OCI-LY7 (cell line): ENCODE results near the gene FREY1. TPM values are rescaled to one million over a fixed set of nuclear protein-coding genes. Genes with fewer than 3 reads are reported as not detected.

Experiments
- BruUV-seq: library from RNA; stranded (reverse); fragments of 400-500 nt; replicated peaks from 2 replicates; lab custom pipeline; 2021; lab: Mats Ljungman, UMichigan
- CTCF ChIA-PET: fragments of 300-600 bp; sonication (Branson Sonifier 250); formaldehyde crosslinking; loops from one replicate; lab custom pipeline; 2022; ENCODE audit warnings: antibody characterized with exemption; ENCODE audit not compliant: unreplicated experiment; lab: Charles Lee
- POLR2A ChIA-PET: fragments of 300-600 bp; sonication (Branson Sonifier 250); formaldehyde crosslinking; loops from one replicate; lab custom pipeline; 2022; ENCODE audit warnings: antibody characterized with exemption; lab: Charles Lee
- DNase-seq: peaks from one replicate; pipeline ENCODE4 v3.0.0-alpha.2; 2015; ENCODE audit warnings: low spot score
- H2AFZ ChIP-seq: fragments of 200-600 bp; sonication (generic), shearing (Covaris generic); 2 replicates; pipeline ENCODE4 v1.6.1; 2014; ENCODE audit warnings: mild to moderate bottlenecking, antibody characterized with exemption, low read length, moderate library complexity
- H3K27ac ChIP-seq: fragments of 200-600 bp; sonication (generic); 2 replicates; pipeline ENCODE4 v1.5.1; 2014; ENCODE audit warnings: mixed run types, low read depth, mild to moderate bottlenecking, moderate library complexity, low read length, inconsistent platforms; ENCODE audit not compliant: poor library complexity, severe bottlenecking
- H3K36me3 ChIP-seq: fragments of 200-600 bp; sonication (generic); 2 replicates; pipeline ENCODE4 v1.6.1; 2014; ENCODE audit warnings: mild to moderate bottlenecking, antibody characterized with exemption, low read length, moderate library complexity, mixed read lengths; ENCODE audit not compliant: insufficient read depth
- H3K4me1 ChIP-seq: fragments of 200-600 bp; sonication (generic); 2 replicates; pipeline ENCODE4 v1.5.1; 2014; ENCODE audit warnings: mild to moderate bottlenecking, low read length; ENCODE audit not compliant: insufficient read depth, poor library complexity, severe bottlenecking
- H3K4me2 ChIP-seq: fragments of 200-600 bp; sonication (generic); 2 replicates; pipeline ENCODE4 v1.6.1; 2014; ENCODE audit warnings: mild to moderate bottlenecking, low read length
- H3K4me3 ChIP-seq: fragments of 200-600 bp; sonication (generic); 2 replicates; pipeline ENCODE4 v1.5.1; 2014; ENCODE audit warnings: mild to moderate bottlenecking, low read depth, low read length; ENCODE audit not compliant: poor library complexity, severe bottlenecking
- H3K79me2 ChIP-seq: fragments of 200-600 bp; sonication (generic); 2 replicates; pipeline ENCODE4 v1.6.1; 2016; ENCODE audit warnings: low read depth, mild to moderate bottlenecking, low read length, moderate library complexity, mixed read lengths; ENCODE audit not compliant: insufficient read depth
- H3K9me2 ChIP-seq: fragments of 200-600 bp; sonication (generic); 2 replicates; pipeline ENCODE4 v1.6.1; 2016; ENCODE audit warnings: mild to moderate bottlenecking, low read length, mixed read lengths; ENCODE audit not compliant: insufficient read depth
- H3K9me3 ChIP-seq: fragments of 200-600 bp; sonication (generic); 2 replicates; pipeline ENCODE4 v1.6.1; 2014; ENCODE audit warnings: mild to moderate bottlenecking, mixed run types, low read length, mixed read lengths
- H4K20me1 ChIP-seq: fragments of 200-600 bp; sonication (generic); 2 replicates; pipeline ENCODE4 v1.6.1; 2014; ENCODE audit warnings: mild to moderate bottlenecking, antibody characterized with exemption, low read length, moderate library complexity, mixed read lengths; ENCODE audit not compliant: insufficient read depth
- CTCF ChIP-seq: fragments of 200-600 bp; sonication (generic); conservative IDR thresholded peaks from 2 replicates; pipeline ENCODE4 v1.5.1; 2014; ENCODE audit warnings: mild to moderate bottlenecking, antibody characterized with exemption, low read length, moderate library complexity, mixed read lengths
- EZH2phosphoT487 ChIP-seq: fragments of 200-600 bp; sonication (generic); IDR thresholded peaks from 2 replicates; pipeline ENCODE4 v1.6.1; 2018; ENCODE audit warnings: low read depth, borderline replicate concordance, mild to moderate bottlenecking, mixed run types, antibody characterized with exemption, low read length, moderate library complexity, mixed read lengths
- intact Hi-C: fragments of 100-400 bp; cut with micrococcal nuclease; formaldehyde crosslinking; loops from one replicate; pipeline ENCODE4 v1.10.0; 2022; ENCODE audit not compliant: unreplicated experiment
- total RNA-seq, 2 experiments: library from RNA; depleted of rRNA in 1 of 2; stranded (reverse); fragments of >200 nt in 1 of 2; shearing (Covaris generic) in 1 of 2; gene quantifications; 2 replicates each; pipeline ENCODE4 v1.2.3, GENCODE V29; 2014 to 2022

FREY1 gene
- total RNA-seq, 2 experiments from 2014 or later, result 3.3 to 3.7 TPM

GRCh38 chr11:45877845-45878244 is 29.2 kb downstream of the FREY1 start:
- Histone ChIP-seq H3K9me2 (no peaks in the 10 kb centered on the region), H3K4me3 (no peak overlapping the region), H3K79me2 (no peaks in the 10 kb centered on the region), H2AFZ (no peak overlapping the region), H4K20me1 (no peaks in the 10 kb centered on the region), H3K9me3 (no peaks in the 10 kb centered on the region), H3K4me1 (no peaks in the 10 kb centered on the region), H3K36me3 (peaks cover 16% of the 10 kb centered on the region; the same call in 1 of the 2 replicates), H3K4me2 (no peak overlapping the region), H3K27ac (no peak overlapping the region)
- ChIA-PET POLR2A (no interaction called here), CTCF (no interaction called here)
- intact Hi-C loops, result no loop called here
- BruUV-seq, result no TSS peak
- TF ChIP-seq CTCF (no peak), EZH2phosphoT487 (no peak)
- DNase-seq, result no peak

GRCh38 chr11:45877221-45877620 is 29.9 kb downstream of the FREY1 start:
- Histone ChIP-seq H3K79me2 (no peaks in the 10 kb centered on the region), H4K20me1 (no peaks in the 10 kb centered on the region), H3K4me3 (no peak overlapping the region), H3K9me3 (no peaks in the 10 kb centered on the region), H3K27ac (no peak overlapping the region), H3K36me3 (peaks cover 18% of the 10 kb centered on the region; the same call in 1 of the 2 replicates), H3K4me1 (no peaks in the 10 kb centered on the region), H3K4me2 (no peak overlapping the region), H3K9me2 (no peaks in the 10 kb centered on the region), H2AFZ (no peak overlapping the region)
- TF ChIP-seq EZH2phosphoT487, result no peak
- TF ChIP-seq CTCF, result no peak
- CTCF ChIA-PET, result no interaction called here
- DNase-seq, result no peak
- intact Hi-C loops, result no loop called here
- no TSS peak for BruUV-seq
- POLR2A ChIA-PET, result no interaction called here

GRCh38 chr11:45876401-45876800 is 30.7 kb downstream of the FREY1 start:
- intact Hi-C loops, result no loop called here
- Histone ChIP-seq H4K20me1 (no peaks in the 10 kb centered on the region), H3K4me2 (no peak overlapping the region), H3K4me3 (no peak overlapping the region), H3K27ac (no peak overlapping the region), H3K79me2 (no peaks in the 10 kb centered on the region), H3K9me3 (no peaks in the 10 kb centered on the region), H3K4me1 (no peaks in the 10 kb centered on the region), H3K9me2 (no peaks in the 10 kb centered on the region), H3K36me3 (peaks cover 27% of the 10 kb centered on the region), H2AFZ (no peak overlapping the region)
- no peak for DNase-seq
- ChIA-PET POLR2A (interaction anchor here (1.0 kb wide), 1 partner anchor 14 kb away, joined by 4 read pairs; no protein-coding TSS in a partner anchor), CTCF (interaction anchor here (1.0 kb wide), 1 partner anchor 20 kb away, joined by 3 read pairs; no protein-coding TSS in a partner anchor)
- TF ChIP-seq CTCF (no peak), EZH2phosphoT487 (no peak)
- no TSS peak for BruUV-seq
